HEK293 (cell line): ENCODE results near the gene CENPN.

Experiments used
- CTCF ChIA-PET: fragments of 350-600 bp; formaldehyde crosslinking; extraction: SDS; loops from one replicate; lab custom pipeline; 2021; ENCODE audit warnings: antibody characterized with exemption; lab: Yijun Ruan, JAX
- POLR2A ChIA-PET: fragments of 300-600 bp; formaldehyde crosslinking; extraction: SDS; loops from one replicate; lab custom pipeline; 2020; ENCODE audit warnings: antibody characterized with exemption, inconsistent platforms; lab: Yijun Ruan, JAX
- H3K27ac ChIP-seq: fragments of 200-500 bp; sonication (Bioruptor generic); 2 replicates; pipeline ENCODE4 v1.5.1; 2014; ENCODE audit warnings: low read depth, low read length, control low read depth, inconsistent platforms; ENCODE audit errors: extremely low read depth
- H3K36me3 ChIP-seq, 2 experiments: fragments of 200-500 bp in 1 of 2; sonication (Bioruptor generic) in 1 of 2; 1 replicate in 1 of 2; 2 replicates in 1 of 2; pipeline ENCODE4 v1.5.1; 2014 to 2017; ENCODE audit warnings: inconsistent platforms in 2 of 2, low read length in 2 of 2; ENCODE audit not compliant: control insufficient read depth in 2 of 2, insufficient read depth in 1 of 2
- H3K4me1 ChIP-seq: fragments of 200-500 bp; sonication (Bioruptor generic); 2 replicates; pipeline ENCODE4 v1.5.1; 2014; ENCODE audit warnings: mild to moderate bottlenecking, low read length, inconsistent platforms; ENCODE audit not compliant: control insufficient read depth, insufficient read depth
- H3K4me3 ChIP-seq: 2 replicates; pipeline ENCODE4 v1.5.1; 2011; ENCODE audit warnings: low read depth, mild to moderate bottlenecking, control low read depth, low read length, moderate library complexity
- H3K9me3 ChIP-seq: fragments of 200-500 bp; sonication (Bioruptor generic); 2 replicates; pipeline ENCODE4 v1.5.1; 2014; ENCODE audit warnings: low read depth, low read length, inconsistent platforms; ENCODE audit not compliant: control insufficient read depth, insufficient read depth
- EGR2 ChIP-seq: fragments of 450-650 bp; formaldehyde crosslinking; IDR thresholded peaks from 2 replicates; pipeline ENCODE4 v1.5.1; 2016; ENCODE audit warnings: low read depth, missing biosample characterization, missing genetic modification characterization
- GLI4 ChIP-seq: fragments of 450-650 bp; formaldehyde crosslinking; IDR thresholded peaks from 2 replicates; pipeline ENCODE4 v1.5.1; 2016; ENCODE audit warnings: missing biosample characterization, missing genetic modification characterization
- SETDB1 ChIP-seq: IDR thresholded peaks from one replicate; pipeline ENCODE4 v1.6.1; 2017; ENCODE audit warnings: mild to moderate bottlenecking, low read length, moderate library complexity, mixed read lengths; ENCODE audit not compliant: insufficient read length
- SP2 ChIP-seq: fragments of 450-650 bp; formaldehyde crosslinking; IDR thresholded peaks from 2 replicates; pipeline ENCODE4 v1.5.1; 2016; ENCODE audit warnings: missing biosample characterization, missing genetic modification characterization
- TCF7L2 ChIP-seq: IDR thresholded peaks from 2 replicates; pipeline ENCODE4 v1.6.1; 2011; ENCODE audit warnings: low read depth, mild to moderate bottlenecking, inconsistent platforms, low read length, moderate library complexity, borderline replicate concordance
- ZBTB8A ChIP-seq: fragments of 450-650 bp; formaldehyde crosslinking; IDR thresholded peaks from 2 replicates; pipeline ENCODE4 v1.5.1; 2016; ENCODE audit warnings: missing biosample characterization, missing genetic modification characterization
- ZFHX2 ChIP-seq: fragments of 450-650 bp; formaldehyde crosslinking; conservative IDR thresholded peaks from 2 replicates; pipeline ENCODE4 v1.5.1; 2016; ENCODE audit warnings: missing biosample characterization, missing genetic modification characterization
- ZFP3 ChIP-seq: fragments of 450-650 bp; formaldehyde crosslinking; IDR thresholded peaks from 2 replicates; pipeline ENCODE4 v1.5.1; 2016; ENCODE audit warnings: low read depth, missing biosample characterization, missing genetic modification characterization
- ZNF112 ChIP-seq: fragments of 450-650 bp; formaldehyde crosslinking; IDR thresholded peaks from 2 replicates; pipeline ENCODE4 v1.5.0; 2017; ENCODE audit warnings: missing biosample characterization, missing genetic modification characterization
- ZNF133 ChIP-seq: fragments of 450-650 bp; formaldehyde crosslinking; IDR thresholded peaks from 2 replicates; pipeline ENCODE4 v1.5.1; 2016; ENCODE audit warnings: missing biosample characterization, missing genetic modification characterization
- ZNF140 ChIP-seq: fragments of 450-650 bp; formaldehyde crosslinking; IDR thresholded peaks from 2 replicates; pipeline ENCODE4 v1.5.1; 2016; ENCODE audit warnings: missing biosample characterization, missing genetic modification characterization
- ZNF175 ChIP-seq: fragments of 450-650 bp; formaldehyde crosslinking; IDR thresholded peaks from 2 replicates; pipeline ENCODE4 v1.5.1; 2016; ENCODE audit warnings: missing biosample characterization, missing genetic modification characterization
- ZNF19 ChIP-seq: fragments of 450-650 bp; formaldehyde crosslinking; IDR thresholded peaks from 2 replicates; pipeline ENCODE4; 2016; ENCODE audit warnings: missing biosample characterization, missing genetic modification characterization, low read depth
- ZNF221 ChIP-seq: fragments of 450-650 bp; formaldehyde crosslinking; IDR thresholded peaks from 2 replicates; pipeline ENCODE4 v1.5.1; 2017; ENCODE audit warnings: missing biosample characterization, missing genetic modification characterization, borderline replicate concordance
- ZNF223 ChIP-seq: fragments of 450-650 bp; formaldehyde crosslinking; IDR thresholded peaks from 2 replicates; pipeline ENCODE4 v1.5.1; 2016; ENCODE audit warnings: missing biosample characterization, missing genetic modification characterization
- ZNF341 ChIP-seq: fragments of 450-650 bp; formaldehyde crosslinking; IDR thresholded peaks from 2 replicates; pipeline ENCODE4; 2016; ENCODE audit warnings: low read depth, missing biosample characterization, missing genetic modification characterization
- ZNF423 ChIP-seq: fragments of 450-650 bp; formaldehyde crosslinking; IDR thresholded peaks from 2 replicates; pipeline ENCODE4 v1.5.1; 2016; ENCODE audit warnings: missing biosample characterization, missing genetic modification characterization
- ZNF426 ChIP-seq: fragments of 450-650 bp; formaldehyde crosslinking; IDR thresholded peaks from 2 replicates; pipeline ENCODE4 v1.5.1; 2017; ENCODE audit warnings: missing biosample characterization, missing genetic modification characterization, mild to moderate bottlenecking, inconsistent platforms, moderate library complexity
- ZNF473 ChIP-seq: fragments of 450-650 bp; formaldehyde crosslinking; IDR thresholded peaks from 2 replicates; pipeline ENCODE4 v1.5.1; 2017; ENCODE audit warnings: missing biosample characterization, missing genetic modification characterization
- ZNF510 ChIP-seq: fragments of 450-650 bp; formaldehyde crosslinking; IDR thresholded peaks from 2 replicates; pipeline ENCODE4 v1.5.1; 2018; ENCODE audit warnings: mild to moderate bottlenecking, missing genetic modification characterization, missing biosample characterization; ENCODE audit not compliant: insufficient replicate concordance
- ZNF530 ChIP-seq: fragments of 450-650 bp; formaldehyde crosslinking; IDR thresholded peaks from 2 replicates; pipeline ENCODE4 v1.5.1; 2016; ENCODE audit warnings: low read depth, missing biosample characterization, missing genetic modification characterization
- ZNF544 ChIP-seq: fragments of 450-650 bp; formaldehyde crosslinking; IDR thresholded peaks from 2 replicates; pipeline ENCODE4 v1.5.0; 2017; ENCODE audit warnings: missing biosample characterization, missing genetic modification characterization
- ZNF548 ChIP-seq: fragments of 450-650 bp; formaldehyde crosslinking; IDR thresholded peaks from 2 replicates; pipeline ENCODE4 v1.5.1; 2016; ENCODE audit warnings: missing biosample characterization, missing genetic modification characterization
- ZNF623 ChIP-seq: fragments of 450-650 bp; formaldehyde crosslinking; IDR thresholded peaks from 2 replicates; pipeline ENCODE4 v1.5.1; 2016; ENCODE audit warnings: missing biosample characterization, missing genetic modification characterization
- ZNF701 ChIP-seq: fragments of 450-650 bp; formaldehyde crosslinking; IDR thresholded peaks from 2 replicates; pipeline ENCODE4 v1.5.1; 2016; ENCODE audit warnings: missing biosample characterization, missing genetic modification characterization
- ZNF785 ChIP-seq: fragments of 450-650 bp; formaldehyde crosslinking; IDR thresholded peaks from 2 replicates; pipeline ENCODE4 v1.5.1; 2016; ENCODE audit warnings: missing biosample characterization, missing genetic modification characterization
- TF ChIP-seq, protein P1 (sequence below): fragments of 450-650 bp; IDR thresholded peaks from 2 replicates; pipeline ENCODE4 v1.5.1; 2018; ENCODE audit warnings: missing biosample characterization, missing genetic modification characterization
- TF ChIP-seq, protein P2 (sequence below): fragments of 450-650 bp; formaldehyde crosslinking; IDR thresholded peaks from 2 replicates; pipeline ENCODE4 v1.5.1; 2016; ENCODE audit warnings: missing biosample characterization, missing genetic modification characterization
- TF ChIP-seq, protein P3 (sequence below): fragments of 450-650 bp; formaldehyde crosslinking; IDR thresholded peaks from 2 replicates; pipeline ENCODE4 v1.5.1; 2016; ENCODE audit warnings: missing biosample characterization, missing genetic modification characterization
- TF ChIP-seq, protein P4 (sequence below): fragments of 450-650 bp; formaldehyde crosslinking; IDR thresholded peaks from 2 replicates; pipeline ENCODE4 v1.5.1; 2016; ENCODE audit warnings: missing biosample characterization, missing genetic modification characterization

The CENPN gene

DNA sequence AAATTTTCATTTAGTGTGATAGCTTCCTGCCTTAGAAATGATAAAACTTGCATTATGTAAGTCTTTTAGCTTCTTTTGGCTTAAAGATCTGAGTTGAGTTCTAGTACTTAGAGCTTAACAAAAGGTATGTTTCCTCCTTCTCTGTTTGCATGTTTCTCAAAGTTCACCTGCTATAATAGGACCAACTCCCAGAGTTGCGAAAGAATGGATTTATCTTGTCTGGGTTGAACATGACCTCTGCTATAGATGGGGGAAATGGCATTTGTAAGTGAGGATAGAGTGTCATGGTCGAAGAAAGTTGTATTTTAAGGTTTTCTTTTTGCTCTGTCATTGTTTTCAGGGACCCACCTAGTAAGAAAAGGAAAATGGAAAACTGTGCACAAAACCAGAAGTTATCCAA, 35.8 kb downstream of the CENPN start:
- no peaks in the 10 kb centered on the region for H3K9me3 ChIP-seq
- H3K4me3 ChIP-seq: no peak overlapping the region
- no peaks in the 10 kb centered on the region for H3K4me1 ChIP-seq
- ChIA-PET POLR2A (no interaction called here), CTCF (no interaction called here)
- H3K27ac ChIP-seq: no peak overlapping the region
- peaks cover 8 to 78% of the 10 kb centered on the region in 2 experiments for H3K36me3 ChIP-seq
- TF ChIP-seq ZNF544 (tag by site-specific recombination): no peak
- TF ChIP-seq ZNF701 (tag by site-specific recombination): no peak
- no peak for TF ChIP-seq ZNF19 (tag by site-specific recombination)
- TF ChIP-seq, protein P1, sequence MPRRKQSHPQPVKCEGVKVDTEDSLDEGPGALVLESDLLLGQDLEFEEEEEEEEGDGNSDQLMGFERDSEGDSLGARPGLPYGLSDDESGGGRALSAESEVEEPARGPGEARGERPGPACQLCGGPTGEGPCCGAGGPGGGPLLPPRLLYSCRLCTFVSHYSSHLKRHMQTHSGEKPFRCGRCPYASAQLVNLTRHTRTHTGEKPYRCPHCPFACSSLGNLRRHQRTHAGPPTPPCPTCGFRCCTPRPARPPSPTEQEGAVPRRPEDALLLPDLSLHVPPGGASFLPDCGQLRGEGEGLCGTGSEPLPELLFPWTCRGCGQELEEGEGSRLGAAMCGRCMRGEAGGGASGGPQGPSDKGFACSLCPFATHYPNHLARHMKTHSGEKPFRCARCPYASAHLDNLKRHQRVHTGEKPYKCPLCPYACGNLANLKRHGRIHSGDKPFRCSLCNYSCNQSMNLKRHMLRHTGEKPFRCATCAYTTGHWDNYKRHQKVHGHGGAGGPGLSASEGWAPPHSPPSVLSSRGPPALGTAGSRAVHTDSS (tag by site-specific recombination): no peak
- no peak for TF ChIP-seq ZBTB8A (tag by site-specific recombination)
- no peak for TF ChIP-seq ZFP3 (tag by site-specific recombination)
- TF ChIP-seq GLI4 (tag by site-specific recombination): no peak
- TF ChIP-seq ZNF223 (tag by site-specific recombination): no peak
- no peak for TF ChIP-seq ZNF510 (tag by site-specific recombination)
- TF ChIP-seq ZNF530 (tag by site-specific recombination): no peak
- no peak for TF ChIP-seq ZNF623
- no peak for TF ChIP-seq ZNF423 (tag by site-specific recombination)
- TF ChIP-seq, protein P2, sequence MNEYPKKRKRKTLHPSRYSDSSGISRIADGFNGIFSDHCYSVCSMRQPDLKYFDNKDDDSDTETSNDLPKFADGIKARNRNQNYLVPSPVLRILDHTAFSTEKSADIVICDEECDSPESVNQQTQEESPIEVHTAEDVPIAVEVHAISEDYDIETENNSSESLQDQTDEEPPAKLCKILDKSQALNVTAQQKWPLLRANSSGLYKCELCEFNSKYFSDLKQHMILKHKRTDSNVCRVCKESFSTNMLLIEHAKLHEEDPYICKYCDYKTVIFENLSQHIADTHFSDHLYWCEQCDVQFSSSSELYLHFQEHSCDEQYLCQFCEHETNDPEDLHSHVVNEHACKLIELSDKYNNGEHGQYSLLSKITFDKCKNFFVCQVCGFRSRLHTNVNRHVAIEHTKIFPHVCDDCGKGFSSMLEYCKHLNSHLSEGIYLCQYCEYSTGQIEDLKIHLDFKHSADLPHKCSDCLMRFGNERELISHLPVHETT (tag by site-specific recombination): no peak
- TF ChIP-seq ZNF341 (tag by site-specific recombination): no peak
- TF ChIP-seq ZFHX2 (tag by site-specific recombination): no peak
- TF ChIP-seq, protein P3, sequence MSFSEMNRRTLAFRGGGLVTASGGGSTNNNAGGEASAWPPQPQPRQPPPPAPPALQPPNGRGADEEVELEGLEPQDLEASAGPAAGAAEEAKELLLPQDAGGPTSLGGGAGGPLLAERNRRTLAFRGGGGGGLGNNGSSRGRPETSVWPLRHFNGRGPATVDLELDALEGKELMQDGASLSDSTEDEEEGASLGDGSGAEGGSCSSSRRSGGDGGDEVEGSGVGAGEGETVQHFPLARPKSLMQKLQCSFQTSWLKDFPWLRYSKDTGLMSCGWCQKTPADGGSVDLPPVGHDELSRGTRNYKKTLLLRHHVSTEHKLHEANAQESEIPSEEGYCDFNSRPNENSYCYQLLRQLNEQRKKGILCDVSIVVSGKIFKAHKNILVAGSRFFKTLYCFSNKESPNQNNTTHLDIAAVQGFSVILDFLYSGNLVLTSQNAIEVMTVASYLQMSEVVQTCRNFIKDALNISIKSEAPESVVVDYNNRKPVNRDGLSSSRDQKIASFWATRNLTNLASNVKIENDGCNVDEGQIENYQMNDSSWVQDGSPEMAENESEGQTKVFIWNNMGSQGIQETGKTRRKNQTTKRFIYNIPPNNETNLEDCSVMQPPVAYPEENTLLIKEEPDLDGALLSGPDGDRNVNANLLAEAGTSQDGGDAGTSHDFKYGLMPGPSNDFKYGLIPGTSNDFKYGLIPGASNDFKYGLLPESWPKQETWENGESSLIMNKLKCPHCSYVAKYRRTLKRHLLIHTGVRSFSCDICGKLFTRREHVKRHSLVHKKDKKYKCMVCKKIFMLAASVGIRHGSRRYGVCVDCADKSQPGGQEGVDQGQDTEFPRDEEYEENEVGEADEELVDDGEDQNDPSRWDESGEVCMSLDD (tag by site-specific recombination): no peak
- no peak for TF ChIP-seq ZNF112
- TF ChIP-seq SP2: no peak

DNA sequence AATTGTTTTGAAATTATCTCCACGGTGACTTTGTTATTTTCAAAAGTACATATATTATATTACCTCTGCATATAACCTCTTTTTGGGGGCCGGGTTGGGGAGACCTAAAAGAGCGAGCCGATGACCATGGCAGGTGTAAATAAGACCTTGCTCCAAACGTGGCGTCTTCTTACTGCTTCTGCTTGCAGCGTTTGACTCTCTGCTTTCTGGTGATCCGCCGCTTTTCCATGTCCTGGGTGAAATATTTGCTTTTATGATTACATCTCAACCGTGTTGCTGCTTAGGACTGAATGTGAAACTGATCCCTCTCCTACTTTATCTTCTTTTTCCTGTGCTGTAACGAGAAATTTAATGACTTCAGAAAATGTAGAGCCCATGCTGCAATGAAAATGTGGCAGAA, 46.7 kb downstream of the CENPN start:
- CTCF ChIA-PET: no interaction called here
- no peaks in the 10 kb centered on the region for H3K9me3 ChIP-seq
- H3K36me3 ChIP-seq: no peaks in the 10 kb centered on the region
- H3K27ac ChIP-seq: no peak overlapping the region
- POLR2A ChIA-PET: interaction anchor here (0.6 kb wide), 1 partner anchor 152 kb away, joined by 5 read pairs; no protein-coding TSS in a partner anchor
- no peak overlapping the region for H3K4me3 ChIP-seq
- no peaks in the 10 kb centered on the region for H3K4me1 ChIP-seq
- TF ChIP-seq ZNF785 (tag by site-specific recombination): no peak
- TF ChIP-seq ZNF140 (tag by site-specific recombination): no peak
- no peak for TF ChIP-seq ZNF221 (tag by site-specific recombination)
- TF ChIP-seq ZNF548 (tag by site-specific recombination): no peak
- no peak for TF ChIP-seq TCF7L2
- no peak for TF ChIP-seq ZNF473 (tag by site-specific recombination)
- TF ChIP-seq ZNF426 (tag by site-specific recombination): no peak
- TF ChIP-seq, protein P4, sequence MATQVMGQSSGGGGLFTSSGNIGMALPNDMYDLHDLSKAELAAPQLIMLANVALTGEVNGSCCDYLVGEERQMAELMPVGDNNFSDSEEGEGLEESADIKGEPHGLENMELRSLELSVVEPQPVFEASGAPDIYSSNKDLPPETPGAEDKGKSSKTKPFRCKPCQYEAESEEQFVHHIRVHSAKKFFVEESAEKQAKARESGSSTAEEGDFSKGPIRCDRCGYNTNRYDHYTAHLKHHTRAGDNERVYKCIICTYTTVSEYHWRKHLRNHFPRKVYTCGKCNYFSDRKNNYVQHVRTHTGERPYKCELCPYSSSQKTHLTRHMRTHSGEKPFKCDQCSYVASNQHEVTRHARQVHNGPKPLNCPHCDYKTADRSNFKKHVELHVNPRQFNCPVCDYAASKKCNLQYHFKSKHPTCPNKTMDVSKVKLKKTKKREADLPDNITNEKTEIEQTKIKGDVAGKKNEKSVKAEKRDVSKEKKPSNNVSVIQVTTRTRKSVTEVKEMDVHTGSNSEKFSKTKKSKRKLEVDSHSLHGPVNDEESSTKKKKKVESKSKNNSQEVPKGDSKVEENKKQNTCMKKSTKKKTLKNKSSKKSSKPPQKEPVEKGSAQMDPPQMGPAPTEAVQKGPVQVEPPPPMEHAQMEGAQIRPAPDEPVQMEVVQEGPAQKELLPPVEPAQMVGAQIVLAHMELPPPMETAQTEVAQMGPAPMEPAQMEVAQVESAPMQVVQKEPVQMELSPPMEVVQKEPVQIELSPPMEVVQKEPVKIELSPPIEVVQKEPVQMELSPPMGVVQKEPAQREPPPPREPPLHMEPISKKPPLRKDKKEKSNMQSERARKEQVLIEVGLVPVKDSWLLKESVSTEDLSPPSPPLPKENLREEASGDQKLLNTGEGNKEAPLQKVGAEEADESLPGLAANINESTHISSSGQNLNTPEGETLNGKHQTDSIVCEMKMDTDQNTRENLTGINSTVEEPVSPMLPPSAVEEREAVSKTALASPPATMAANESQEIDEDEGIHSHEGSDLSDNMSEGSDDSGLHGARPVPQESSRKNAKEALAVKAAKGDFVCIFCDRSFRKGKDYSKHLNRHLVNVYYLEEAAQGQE: no peak
- no peak for TF ChIP-seq EGR2
- no peak for TF ChIP-seq ZNF133 (tag by site-specific recombination)
- TF ChIP-seq SETDB1: no peak
- no peak for TF ChIP-seq ZNF175 (tag by site-specific recombination)
